ENCODE measurements around the gene KLHL3.
A peak's percentile ranks its signal among the peaks of the same experiment; 100 is the strongest.

The KLHL3 gene

GRCh38 chr5:137710086-137710485 is 25.8 kb downstream of the KLHL3 start:
- DNase-seq (ENCODE audit: low read depth in 1 of 2, low spot score in 1 of 2): no peak

- DNase-seq (ENCODE audit: low read depth in 1 of 2, low spot score in 1 of 2): no peak
These were observed 26.9 kb downstream of the KLHL3 start for GRCh38 chr5:137708796-137709559.

- no peak for DNase-seq (ENCODE audit: low read depth in 1 of 2, low spot score in 1 of 2)
These were observed 27.8 kb downstream of the KLHL3 start for GRCh38 chr5:137708062-137708461.

GRCh38 chr5:137706841-137707240 is 29.0 kb downstream of the KLHL3 start:
- DNase-seq (ENCODE audit: low read depth in 1 of 2, low spot score in 1 of 2): no peak

GRCh38 chr5:137705106-137705505 is 30.8 kb downstream of the KLHL3 start:
- DNase-seq (ENCODE audit: low read depth in 1 of 2, low spot score in 1 of 2): no peak

- no peak for DNase-seq (ENCODE audit: low read depth in 1 of 2, low spot score in 1 of 2)
These were observed 32.3 kb downstream of the KLHL3 start for GRCh38 chr5:137703565-137703964.

- no peak for DNase-seq (ENCODE audit: low read depth in 1 of 2, low spot score in 1 of 2)
These were observed 35.6 kb downstream of the KLHL3 start for GRCh38 chr5:137700282-137700680.

GRCh38 chr5:137699336-137700281 is 36.3 kb downstream of the KLHL3 start:
- DNase-seq (ENCODE audit: low read depth in 1 of 2, low spot score in 1 of 2): no peak

GRCh38 chr5:137696481-137696880 is 39.4 kb downstream of the KLHL3 start:
- DNase-seq (ENCODE audit: low read depth in 1 of 2, low spot score in 1 of 2): peak in 1 of 2 donors; percentile 40

GRCh38 chr5:137695651-137696428 is 40.0 kb downstream of the KLHL3 start:
- no peak for DNase-seq (ENCODE audit: low read depth in 1 of 2, low spot score in 1 of 2)

- DNase-seq (ENCODE audit: low read depth in 1 of 2, low spot score in 1 of 2): no peak
These were observed 41.8 kb downstream of the KLHL3 start for GRCh38 chr5:137693951-137694721.

- no peak for DNase-seq (ENCODE audit: low read depth in 1 of 2, low spot score in 1 of 2)
These were observed 42.5 kb downstream of the KLHL3 start for GRCh38 chr5:137693307-137693950.

GRCh38 chr5:137689306-137689705 is 46.6 kb downstream of the KLHL3 start:
- no peak for DNase-seq (ENCODE audit: low read depth in 1 of 2, low spot score in 1 of 2)

- DNase-seq (ENCODE audit: low read depth in 1 of 2, low spot score in 1 of 2): no peak
These were observed 47.6 kb downstream of the KLHL3 start for GRCh38 chr5:137688210-137688840.

- no peak for DNase-seq (ENCODE audit: low read depth in 1 of 2, low spot score in 1 of 2)
These were observed 51.1 kb downstream of the KLHL3 start for GRCh38 chr5:137684761-137685160.

- DNase-seq (ENCODE audit: low read depth in 1 of 2, low spot score in 1 of 2): no peak
These were observed 54.7 kb downstream of the KLHL3 start for GRCh38 chr5:137681191-137681590.

GRCh38 chr5:137679910-137680309 is 56.0 kb downstream of the KLHL3 start:
- DNase-seq (ENCODE audit: low read depth in 1 of 2, low spot score in 1 of 2): no peak

GRCh38 chr5:137679195-137679594 is 56.7 kb downstream of the KLHL3 start:
- no peak for DNase-seq (ENCODE audit: low read depth in 1 of 2, low spot score in 1 of 2)

- no peak for DNase-seq (ENCODE audit: low read depth in 1 of 2, low spot score in 1 of 2)
These were observed 63.0 kb downstream of the KLHL3 start for GRCh38 chr5:137672881-137673280.

GRCh38 chr5:137672001-137672400 is 63.9 kb downstream of the KLHL3 start:
- DNase-seq (ENCODE audit: low read depth in 1 of 2, low spot score in 1 of 2): no peak
